ENCODE measurements around the gene GTF2H4. TPM values are rescaled to one million over a fixed set of nuclear protein-coding genes. Genes with fewer than 3 reads are reported as not detected.

Gene GTF2H4
- total and polyA plus RNA-seq, 3 donors from 2014 or later: 23.0 to 38.1 (median 30.6) TPM

DNA sequence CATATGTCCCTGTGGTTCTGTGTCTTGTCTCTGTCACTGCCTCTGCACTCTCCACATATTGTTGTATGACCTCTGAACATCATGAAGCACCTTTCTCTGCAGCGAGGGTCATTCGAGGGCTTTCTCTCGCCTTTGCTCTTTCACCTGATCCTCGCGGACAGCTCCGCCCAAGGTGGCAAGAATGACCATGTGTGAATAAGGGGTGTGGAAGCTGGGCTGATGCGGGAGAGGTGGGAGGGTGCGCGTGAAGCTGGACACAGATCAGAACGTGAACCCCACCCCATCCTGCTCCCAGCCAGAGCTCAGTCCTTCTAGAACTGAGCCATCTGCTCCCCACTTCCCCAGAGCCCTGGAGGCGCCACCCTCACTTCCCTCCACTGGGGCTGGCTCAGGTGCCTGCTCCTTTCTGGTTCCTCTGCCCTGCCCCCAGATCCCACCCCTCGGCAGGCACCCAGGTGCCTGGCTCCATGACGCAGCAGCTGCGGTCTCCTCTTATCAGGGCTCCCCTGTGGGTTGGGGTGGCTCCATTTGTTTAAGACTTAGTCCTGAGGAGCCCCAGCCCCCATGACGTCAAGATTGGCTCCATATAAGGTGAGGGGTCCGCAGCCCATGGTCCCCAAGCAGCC lies 32.5 kb downstream of the GTF2H4 start, which contains the start of gene MUCL3:
TSS of gene MUCL3 (plus strand) at position 613 of the 626 bp plus-strand sequence. CDS start 27 bp downstream, outside the sequence.
- no peaks in the 10 kb centered on the region for H3K27me3 ChIP-seq

DNA sequence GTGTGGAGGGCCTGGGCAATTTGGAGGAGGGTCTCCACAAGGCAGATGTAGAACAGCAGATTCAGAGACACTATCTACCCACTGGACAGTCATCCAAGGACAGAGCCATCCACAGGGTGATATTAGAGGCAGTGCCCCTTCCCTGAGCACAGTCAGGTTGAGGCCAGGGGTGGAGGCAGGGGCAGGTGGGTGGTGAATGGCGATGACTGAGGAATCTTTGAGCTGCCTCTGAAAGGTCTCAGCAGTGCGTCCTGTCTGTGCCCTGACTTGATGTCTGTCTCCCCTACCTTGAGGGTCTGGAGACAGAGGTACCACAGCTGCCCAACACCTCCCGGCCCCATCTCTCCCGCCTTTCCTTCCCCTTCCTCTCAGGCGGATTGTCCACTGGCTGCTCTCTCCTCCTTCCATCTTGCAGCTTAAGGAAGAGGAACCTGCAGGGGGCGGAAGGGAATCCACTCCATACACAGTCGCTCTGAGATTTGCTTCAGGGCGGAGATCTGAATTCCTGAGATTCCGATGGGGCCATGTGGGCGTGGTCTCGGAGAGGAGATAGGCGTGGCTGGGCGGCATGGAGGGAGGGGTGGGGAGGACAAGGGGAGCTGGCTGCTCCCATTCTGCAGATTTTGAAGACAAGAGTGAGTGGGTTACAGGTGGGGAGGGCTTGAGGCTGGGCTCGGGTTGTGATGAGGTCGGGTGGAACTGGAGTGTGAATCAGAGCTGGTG lies 34.5 kb downstream of the GTF2H4 start:
- H3K27me3 ChIP-seq: no peaks in the 10 kb centered on the region
- DNase-seq: peak; percentile 89
- 12 to 13% methylated on average over 14 to 15 of the region's 15 CpGs for WGBS, 2 donors
- H3K4me3 ChIP-seq: no peak overlapping the region
- intact Hi-C loops (cut with DNase I; ENCODE audit: low total_unique reads): no loop called here
- TF ChIP-seq, protein P1, sequence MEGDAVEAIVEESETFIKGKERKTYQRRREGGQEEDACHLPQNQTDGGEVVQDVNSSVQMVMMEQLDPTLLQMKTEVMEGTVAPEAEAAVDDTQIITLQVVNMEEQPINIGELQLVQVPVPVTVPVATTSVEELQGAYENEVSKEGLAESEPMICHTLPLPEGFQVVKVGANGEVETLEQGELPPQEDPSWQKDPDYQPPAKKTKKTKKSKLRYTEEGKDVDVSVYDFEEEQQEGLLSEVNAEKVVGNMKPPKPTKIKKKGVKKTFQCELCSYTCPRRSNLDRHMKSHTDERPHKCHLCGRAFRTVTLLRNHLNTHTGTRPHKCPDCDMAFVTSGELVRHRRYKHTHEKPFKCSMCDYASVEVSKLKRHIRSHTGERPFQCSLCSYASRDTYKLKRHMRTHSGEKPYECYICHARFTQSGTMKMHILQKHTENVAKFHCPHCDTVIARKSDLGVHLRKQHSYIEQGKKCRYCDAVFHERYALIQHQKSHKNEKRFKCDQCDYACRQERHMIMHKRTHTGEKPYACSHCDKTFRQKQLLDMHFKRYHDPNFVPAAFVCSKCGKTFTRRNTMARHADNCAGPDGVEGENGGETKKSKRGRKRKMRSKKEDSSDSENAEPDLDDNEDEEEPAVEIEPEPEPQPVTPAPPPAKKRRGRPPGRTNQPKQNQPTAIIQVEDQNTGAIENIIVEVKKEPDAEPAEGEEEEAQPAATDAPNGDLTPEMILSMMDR (IDR thresholded peaks at IDR 0.05): peak in 2 of 3 experiments; percentile 25 to 44
- TF ChIP-seq POLR2A (IDR thresholded peaks at IDR 0.05): no peak
- no peaks in the 10 kb centered on the region for H3K36me3 ChIP-seq (ENCODE audit: low read depth, missing control alignments)
- no peaks in the 10 kb centered on the region for H3K9me3 ChIP-seq
- H3K4me1 ChIP-seq: no peaks in the 10 kb centered on the region
- no peak overlapping the region for H3K27ac ChIP-seq

More for the DNA sequence above, 32.5 kb downstream of the GTF2H4 start, which contains the start of gene MUCL3:
- no peak within 1 kb of the TSS for H3K4me3 ChIP-seq
- no peak for DNase-seq
- H3K27ac ChIP-seq: no peak within 1 kb of the TSS
- no peaks in the 10 kb centered on the region for H3K9me3 ChIP-seq
- 77 to 82% methylated on average over 13 to 16 of the region's 16 CpGs for WGBS, 2 donors
- no peaks in the 10 kb centered on the region for H3K4me1 ChIP-seq
- no peak for TF ChIP-seq POLR2A (IDR thresholded peaks at IDR 0.05)
- TF ChIP-seq, protein P1 (IDR thresholded peaks at IDR 0.05): no peak
- intact Hi-C loops (cut with DNase I; ENCODE audit: low total_unique reads): no loop called here
- no peaks in the 10 kb centered on the region for H3K36me3 ChIP-seq (ENCODE audit: low read depth, missing control alignments)

DNA sequence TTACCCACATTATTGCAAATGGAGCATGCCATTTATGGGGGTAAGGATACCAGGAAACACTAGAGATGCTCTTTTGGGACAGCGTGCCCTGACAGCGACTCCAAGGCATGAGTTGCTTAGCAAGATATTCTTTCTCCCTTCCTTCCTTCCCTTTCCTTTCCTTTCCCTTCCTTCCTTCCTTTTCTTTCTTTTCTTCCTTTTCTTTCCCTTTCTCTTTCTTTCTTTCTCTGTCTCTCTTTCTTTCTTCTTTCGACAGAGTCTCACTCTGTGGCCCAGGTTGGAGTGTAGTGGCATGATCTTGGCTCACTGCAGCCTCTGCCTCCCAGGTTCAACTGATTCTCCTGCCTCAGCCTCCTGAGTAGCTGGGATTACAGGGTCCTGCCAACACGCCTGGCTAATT lies 36.0 kb downstream of the GTF2H4 start:
- TF ChIP-seq, protein P1 (IDR thresholded peaks at IDR 0.05): no peak
- TF ChIP-seq POLR2A (IDR thresholded peaks at IDR 0.05): no peak
- H3K27me3 ChIP-seq: no peaks in the 10 kb centered on the region
- 93% methylated on average over 4 of the region's 4 CpGs for WGBS, 2 donors
- no peaks in the 10 kb centered on the region for H3K9me3 ChIP-seq
- H3K27ac ChIP-seq: no peak overlapping the region
- intact Hi-C loops (cut with DNase I; ENCODE audit: low total_unique reads): no loop called here
- no peak overlapping the region for H3K4me3 ChIP-seq
- no peak for DNase-seq
- H3K4me1 ChIP-seq: no peaks in the 10 kb centered on the region
- H3K36me3 ChIP-seq (ENCODE audit: low read depth, missing control alignments): no peaks in the 10 kb centered on the region

DNA sequence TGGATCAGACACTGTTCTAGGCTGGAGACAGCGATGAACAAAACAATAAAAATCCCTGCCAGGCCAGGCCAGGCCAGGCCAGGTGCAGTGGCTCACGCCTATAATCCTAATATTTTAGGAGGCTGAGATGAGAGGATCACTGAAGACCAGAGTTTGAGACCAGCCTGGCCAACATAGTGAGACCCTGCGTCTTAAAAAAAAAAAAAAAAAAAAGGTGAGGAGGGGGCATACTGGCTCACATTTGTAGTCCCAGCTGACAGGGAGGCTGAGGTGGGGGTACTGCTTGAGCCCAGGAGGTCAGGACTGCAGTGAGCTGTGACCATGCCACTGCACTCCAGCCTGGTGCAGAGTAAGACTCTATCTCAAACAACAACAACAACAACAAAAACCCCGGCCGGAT lies 37.3 kb downstream of the GTF2H4 start:
- no peak for TF ChIP-seq POLR2A (IDR thresholded peaks at IDR 0.05)
- TF ChIP-seq, protein P1 (IDR thresholded peaks at IDR 0.05): no peak
- Histone ChIP-seq H3K4me3 (no peak overlapping the region), H3K27me3 (no peaks in the 10 kb centered on the region), H3K9me3 (no peaks in the 10 kb centered on the region), H3K27ac (no peak overlapping the region), H3K36me3 (ENCODE audit: low read depth, missing control alignments) (no peaks in the 10 kb centered on the region), H3K4me1 (no peaks in the 10 kb centered on the region)
- WGBS, 2 donors: 96 to 97% methylated on average over 5 of the region's 5 CpGs
- intact Hi-C loops (cut with DNase I; ENCODE audit: low total_unique reads): no loop called here
- DNase-seq: no peak
